ENCODE data around the gene SEPTIN2.

The SEPTIN2 gene

GRCh38 chr2:241354668-241355658, 39.2 kb downstream of the SEPTIN2 start:
- Histone ChIP-seq H3K27me3 (ENCODE audit: insufficient read depth, insufficient read length) (no peaks in the 10 kb centered on the region), H3K9me3 (ENCODE audit: insufficient read depth, low read length) (no peaks in the 10 kb centered on the region), H3K4me3 (ENCODE audit: insufficient read length, low read depth) (peak overlapping the region; percentile 47), H3K36me3 (ENCODE audit: insufficient read depth, insufficient read length, low read length) (peaks cover 46% of the 10 kb centered on the region), H3K4me1 (ENCODE audit: insufficient read depth, insufficient read length) (peaks cover 5% of the 10 kb centered on the region), H3K9ac (ENCODE audit: insufficient read length, low read depth) (peak overlapping the region; percentile 68)
- DNase-seq (ENCODE audit: low read depth, low spot score), result peak; percentile 76
- TF ChIP-seq YY1 (IDR thresholded peaks at IDR 0.05; ENCODE audit: insufficient read depth, insufficient read length) (no peak), SUZ12 (IDR thresholded peaks at IDR 0.05; ENCODE audit: extremely low read depth, insufficient read depth, insufficient read length) (no peak), ZNF274 (IDR thresholded peaks at IDR 0.05; ENCODE audit: low read depth, low read length) (no peak)

GRCh38 chr2:241355983-241356870, 40.5 kb downstream of the SEPTIN2 start, which contains the start of gene FARP2:
Gene FARP2, plus strand, starts transcription at chr2:241356285. Its CDS starts 16,823 bp downstream, at chr2:241373108.
- TF ChIP-seq YY1 (IDR thresholded peaks at IDR 0.05; ENCODE audit: insufficient read depth, insufficient read length), result no peak
- TF ChIP-seq SUZ12 (IDR thresholded peaks at IDR 0.05; ENCODE audit: extremely low read depth, insufficient read depth, insufficient read length), result no peak
- TF ChIP-seq ZNF274 (IDR thresholded peaks at IDR 0.05; ENCODE audit: low read depth, low read length), result no peak
- Histone ChIP-seq H3K4me3 (ENCODE audit: insufficient read length, low read depth) (peak within 1 kb of the TSS; percentile 90), H3K36me3 (ENCODE audit: insufficient read depth, insufficient read length, low read length) (peaks cover 33% of the 10 kb centered on the region), H3K9me3 (ENCODE audit: insufficient read depth, low read length) (no peaks in the 10 kb centered on the region), H3K27me3 (ENCODE audit: insufficient read depth, insufficient read length) (no peaks in the 10 kb centered on the region), H3K4me1 (ENCODE audit: insufficient read depth, insufficient read length) (peaks cover 7% of the 10 kb centered on the region), H3K9ac (ENCODE audit: insufficient read length, low read depth) (peak within 1 kb of the TSS; percentile 97)
- DNase-seq (ENCODE audit: low read depth, low spot score), result peak; percentile 97

GRCh38 chr2:241356871-241357260, 41.1 kb downstream of the SEPTIN2 start:
- no peaks in the 10 kb centered on the region for H3K9me3 ChIP-seq (ENCODE audit: insufficient read depth, low read length)
- H3K27me3 ChIP-seq (ENCODE audit: insufficient read depth, insufficient read length), result no peaks in the 10 kb centered on the region
- H3K36me3 ChIP-seq (ENCODE audit: insufficient read depth, insufficient read length, low read length), result peaks cover 26% of the 10 kb centered on the region
- no peak for DNase-seq (ENCODE audit: low read depth, low spot score)
- peak overlapping the region; percentile 90 for H3K4me3 ChIP-seq (ENCODE audit: insufficient read length, low read depth)
- TF ChIP-seq SUZ12 (IDR thresholded peaks at IDR 0.05; ENCODE audit: extremely low read depth, insufficient read depth, insufficient read length) (no peak), YY1 (IDR thresholded peaks at IDR 0.05; ENCODE audit: insufficient read depth, insufficient read length) (no peak), ZNF274 (IDR thresholded peaks at IDR 0.05; ENCODE audit: low read depth, low read length) (no peak)
- H3K9ac ChIP-seq (ENCODE audit: insufficient read length, low read depth), result peak overlapping the region; percentile 97
- H3K4me1 ChIP-seq (ENCODE audit: insufficient read depth, insufficient read length), result peaks cover 9% of the 10 kb centered on the region

- Histone ChIP-seq H3K4me1 (ENCODE audit: insufficient read depth, insufficient read length) (peaks cover 9% of the 10 kb centered on the region), H3K9me3 (ENCODE audit: insufficient read depth, low read length) (no peaks in the 10 kb centered on the region), H3K9ac (ENCODE audit: insufficient read length, low read depth) (no peak overlapping the region), H3K27me3 (ENCODE audit: insufficient read depth, insufficient read length) (no peaks in the 10 kb centered on the region), H3K36me3 (ENCODE audit: insufficient read depth, insufficient read length, low read length) (peaks cover 20% of the 10 kb centered on the region), H3K4me3 (ENCODE audit: insufficient read length, low read depth) (no peak overlapping the region)
- TF ChIP-seq YY1 (IDR thresholded peaks at IDR 0.05; ENCODE audit: insufficient read depth, insufficient read length) (no peak), SUZ12 (IDR thresholded peaks at IDR 0.05; ENCODE audit: extremely low read depth, insufficient read depth, insufficient read length) (no peak), ZNF274 (IDR thresholded peaks at IDR 0.05; ENCODE audit: low read depth, low read length) (no peak)
- no peak for DNase-seq (ENCODE audit: low read depth, low spot score)
These were observed 41.8 kb downstream of the SEPTIN2 start for GRCh38 chr2:241357531-241357930.

GRCh38 chr2:241358470-241358869, 42.7 kb downstream of the SEPTIN2 start:
- peaks cover 9% of the 10 kb centered on the region for H3K4me1 ChIP-seq (ENCODE audit: insufficient read depth, insufficient read length)
- H3K4me3 ChIP-seq (ENCODE audit: insufficient read length, low read depth), result no peak overlapping the region
- no peak for DNase-seq (ENCODE audit: low read depth, low spot score)
- peaks cover 12% of the 10 kb centered on the region for H3K36me3 ChIP-seq (ENCODE audit: insufficient read depth, insufficient read length, low read length)
- no peaks in the 10 kb centered on the region for H3K9me3 ChIP-seq (ENCODE audit: insufficient read depth, low read length)
- TF ChIP-seq SUZ12 (IDR thresholded peaks at IDR 0.05; ENCODE audit: extremely low read depth, insufficient read depth, insufficient read length) (no peak), YY1 (IDR thresholded peaks at IDR 0.05; ENCODE audit: insufficient read depth, insufficient read length) (no peak), ZNF274 (IDR thresholded peaks at IDR 0.05; ENCODE audit: low read depth, low read length) (no peak)
- H3K9ac ChIP-seq (ENCODE audit: insufficient read length, low read depth), result no peak overlapping the region
- no peaks in the 10 kb centered on the region for H3K27me3 ChIP-seq (ENCODE audit: insufficient read depth, insufficient read length)

- no peak overlapping the region for H3K4me3 ChIP-seq (ENCODE audit: insufficient read length, low read depth)
- peaks cover 9% of the 10 kb centered on the region for H3K4me1 ChIP-seq (ENCODE audit: insufficient read depth, insufficient read length)
- DNase-seq (ENCODE audit: low read depth, low spot score), result no peak
- H3K36me3 ChIP-seq (ENCODE audit: insufficient read depth, insufficient read length, low read length), result peaks cover 7% of the 10 kb centered on the region
- TF ChIP-seq YY1 (IDR thresholded peaks at IDR 0.05; ENCODE audit: insufficient read depth, insufficient read length), result no peak
- TF ChIP-seq SUZ12 (IDR thresholded peaks at IDR 0.05; ENCODE audit: extremely low read depth, insufficient read depth, insufficient read length), result no peak
- TF ChIP-seq ZNF274 (IDR thresholded peaks at IDR 0.05; ENCODE audit: low read depth, low read length), result no peak
- no peak overlapping the region for H3K9ac ChIP-seq (ENCODE audit: insufficient read length, low read depth)
- H3K27me3 ChIP-seq (ENCODE audit: insufficient read depth, insufficient read length), result no peaks in the 10 kb centered on the region
- H3K9me3 ChIP-seq (ENCODE audit: insufficient read depth, low read length), result no peaks in the 10 kb centered on the region
These were observed 43.8 kb downstream of the SEPTIN2 start for GRCh38 chr2:241359481-241360045.

Measured in NT2/D1 (cell line).